GM21360 (cell line): Measurements from ENCODE around the gene GPX4.
"Not testable (repeated sequence)": the region's sequence is repeated elsewhere in the genome, so short reads cannot be mapped to it uniquely, and the experiment has no call there.

Experiments used
- ATAC-seq: cut with Tn5 transposase; IDR thresholded peaks from one replicate; pipeline ENCODE4 v1.9.1; 2021; ENCODE audit warnings: mild to moderate bottlenecking, moderate library complexity; ENCODE audit not compliant: unreplicated experiment

The GPX4 gene

GRCh38 chr19:1129084-1129483 is 25.3 kb downstream of the GPX4 start:
- ATAC-seq, result not testable (repeated sequence)

GRCh38 chr19:1129535-1129934 is 25.7 kb downstream of the GPX4 start:
- no peak for ATAC-seq

GRCh38 chr19:1130771-1131717 is 27.2 kb downstream of the GPX4 start:
- ATAC-seq, result no peak

- ATAC-seq, result no peak
These were observed 28.1 kb downstream of the GPX4 start for GRCh38 chr19:1131718-1132551.

GRCh38 chr19:1132552-1133383 is 29.0 kb downstream of the GPX4 start:
- no peak for ATAC-seq

GRCh38 chr19:1133471-1133929 is 29.7 kb downstream of the GPX4 start:
- peak; percentile 37 for ATAC-seq

- no peak for ATAC-seq
These were observed 30.6 kb downstream of the GPX4 start for GRCh38 chr19:1134431-1134830.

- no peak for ATAC-seq
These were observed 31.7 kb downstream of the GPX4 start for GRCh38 chr19:1135454-1135853.

GRCh38 chr19:1136201-1136600 is 32.4 kb downstream of the GPX4 start:
- no peak for ATAC-seq

- no peak for ATAC-seq
These were observed 33.0 kb downstream of the GPX4 start for GRCh38 chr19:1136621-1137317.

GRCh38 chr19:1138121-1138520 is 34.3 kb downstream of the GPX4 start:
- ATAC-seq, result no peak

GRCh38 chr19:1139126-1139525 is 35.3 kb downstream of the GPX4 start:
- no peak for ATAC-seq

- no peak for ATAC-seq
These were observed 36.7 kb downstream of the GPX4 start for GRCh38 chr19:1140272-1141027.

GRCh38 chr19:1141944-1142343 is 38.1 kb downstream of the GPX4 start:
- no peak for ATAC-seq

- ATAC-seq, result no peak
These were observed 40.1 kb downstream of the GPX4 start for GRCh38 chr19:1143828-1144399.

GRCh38 chr19:1144741-1145140 is 40.9 kb downstream of the GPX4 start:
- no peak for ATAC-seq

GRCh38 chr19:1145635-1146411 is 42.0 kb downstream of the GPX4 start:
- ATAC-seq, result no peak

GRCh38 chr19:1146412-1146699 is 42.6 kb downstream of the GPX4 start:
- no peak for ATAC-seq
